MM.1S (cell line): Measurements from ENCODE around the gene SH3BP1.

Experiments
- DNase-seq: peaks from one replicate; pipeline ENCODE4 v3.0.0-alpha.2; 2015
- H2AFZ ChIP-seq: fragments of 300-600 bp; sonication (generic); 2 replicates; pipeline ENCODE4 v1.6.0; 2016; ENCODE audit warnings: antibody characterized with exemption, low read length
- H3F3A ChIP-seq: fragments of 300-600 bp; sonication (generic); 2 replicates; pipeline ENCODE4 v1.6.1; 2016; ENCODE audit warnings: mild to moderate bottlenecking, antibody characterized with exemption, low read length, moderate library complexity, mixed read lengths; ENCODE audit not compliant: insufficient read depth
- H3K27ac ChIP-seq: fragments of 300-600 bp; sonication (generic); 2 replicates; pipeline ENCODE4 v1.5.1; 2016; ENCODE audit warnings: mild to moderate bottlenecking, low read length
- H3K27me3 ChIP-seq: fragments of 300-600 bp; sonication (generic); replicated peaks from 2 replicates; pipeline ENCODE4 v1.6.0; 2016; ENCODE audit warnings: low read length; ENCODE audit not compliant: insufficient read depth
- H3K36me3 ChIP-seq: fragments of 300-600 bp; sonication (generic); replicated peaks from 2 replicates; pipeline ENCODE4 v1.6.1; 2016; ENCODE audit warnings: mild to moderate bottlenecking, low read length, mixed read lengths; ENCODE audit not compliant: insufficient read depth
- H3K4me1 ChIP-seq: fragments of 300-600 bp; sonication (generic); 2 replicates; pipeline ENCODE4 v1.6.1; 2016; ENCODE audit warnings: low read length, mixed read lengths
- H3K4me2 ChIP-seq: fragments of 300-600 bp; sonication (generic); 2 replicates; pipeline ENCODE4 v1.6.0; 2016; ENCODE audit warnings: low read depth, low read length
- H3K4me3 ChIP-seq: fragments of 300-600 bp; sonication (generic); 2 replicates; pipeline ENCODE4 v1.5.1; 2016; ENCODE audit warnings: low read length, mixed read lengths
- H3K79me2 ChIP-seq: fragments of 300-600 bp; sonication (generic); 2 replicates; pipeline ENCODE4 v1.6.1; 2016; ENCODE audit warnings: mixed run types, low read length, mixed read lengths
- H3K9ac ChIP-seq: fragments of 300-600 bp; sonication (generic); 2 replicates; pipeline ENCODE4 v1.6.1; 2016; ENCODE audit warnings: low read length, mixed read lengths
- H3K9me2 ChIP-seq: fragments of 300-600 bp; sonication (generic); replicated peaks from 2 replicates; pipeline ENCODE4 v1.6.1; 2016; ENCODE audit warnings: mild to moderate bottlenecking, low read length, mixed read lengths; ENCODE audit not compliant: insufficient read depth
- H3K9me3 ChIP-seq: fragments of 300-600 bp; sonication (generic); replicated peaks from 2 replicates; pipeline ENCODE4 v1.6.1; 2016; ENCODE audit warnings: mild to moderate bottlenecking, low read length, mixed read lengths; ENCODE audit not compliant: insufficient read depth
- H4K20me1 ChIP-seq: fragments of 300-600 bp; sonication (generic); 2 replicates; pipeline ENCODE4 v1.6.1; 2016; ENCODE audit warnings: mild to moderate bottlenecking, low read length, moderate library complexity, mixed read lengths; ENCODE audit not compliant: insufficient read depth
- CTCF ChIP-seq: fragments of 300-600 bp; sonication (generic); IDR thresholded peaks from 2 replicates; pipeline ENCODE4 v1.5.1; 2016; ENCODE audit warnings: antibody characterized with exemption, low read length, mixed read lengths
- EZH2 ChIP-seq: fragments of 300-600 bp; sonication (generic); optimal IDR thresholded peaks from 2 replicates; pipeline ENCODE3; 2017; ENCODE audit warnings: low read depth, mild to moderate bottlenecking, antibody characterized with exemption, low read length, mixed read lengths
- EZH2phosphoT487 ChIP-seq: fragments of 300-600 bp; sonication (generic); IDR thresholded peaks from 2 replicates; pipeline ENCODE4 v1.6.1; 2018; ENCODE audit warnings: antibody characterized with exemption, low read length

Gene SH3BP1

DNA sequence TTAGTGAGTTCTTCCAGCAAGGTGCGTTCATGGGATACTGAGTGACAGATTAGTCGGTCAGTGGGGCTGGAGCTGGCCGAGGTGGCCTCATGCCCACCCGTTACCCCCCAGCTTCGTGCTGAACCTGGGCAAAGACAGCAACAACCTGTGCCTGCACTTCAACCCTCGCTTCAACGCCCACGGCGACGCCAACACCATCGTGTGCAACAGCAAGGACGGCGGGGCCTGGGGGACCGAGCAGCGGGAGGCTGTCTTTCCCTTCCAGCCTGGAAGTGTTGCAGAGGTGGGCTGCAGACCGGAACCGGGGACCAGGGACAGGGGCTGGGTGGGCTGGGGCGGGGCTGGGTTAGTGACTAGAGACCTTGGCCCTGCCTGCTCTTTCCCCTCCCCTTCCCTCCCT lies 38.9 kb downstream of the SH3BP1 start:
- H3K4me3 ChIP-seq, result no peak overlapping the region
- H3K27me3 ChIP-seq, result no peaks in the 10 kb centered on the region
- TF ChIP-seq EZH2 (no peak), EZH2phosphoT487 (no peak), CTCF (no peak)
- H3K27ac ChIP-seq, result no peak overlapping the region
- H3F3A ChIP-seq, result peaks cover 32% of the 10 kb centered on the region
- H3K4me1 ChIP-seq, result peaks cover 18% of the 10 kb centered on the region
- H3K36me3 ChIP-seq, result no peaks in the 10 kb centered on the region
- peaks cover 21% of the 10 kb centered on the region for H3K79me2 ChIP-seq
- no peak overlapping the region for H2AFZ ChIP-seq
- H3K9ac ChIP-seq, result no peak overlapping the region
- no peaks in the 10 kb centered on the region for H4K20me1 ChIP-seq
- H3K9me2 ChIP-seq, result no peaks in the 10 kb centered on the region
- no peak overlapping the region for H3K4me2 ChIP-seq
- DNase-seq, result no peak
- H3K9me3 ChIP-seq, result no peaks in the 10 kb centered on the region

DNA sequence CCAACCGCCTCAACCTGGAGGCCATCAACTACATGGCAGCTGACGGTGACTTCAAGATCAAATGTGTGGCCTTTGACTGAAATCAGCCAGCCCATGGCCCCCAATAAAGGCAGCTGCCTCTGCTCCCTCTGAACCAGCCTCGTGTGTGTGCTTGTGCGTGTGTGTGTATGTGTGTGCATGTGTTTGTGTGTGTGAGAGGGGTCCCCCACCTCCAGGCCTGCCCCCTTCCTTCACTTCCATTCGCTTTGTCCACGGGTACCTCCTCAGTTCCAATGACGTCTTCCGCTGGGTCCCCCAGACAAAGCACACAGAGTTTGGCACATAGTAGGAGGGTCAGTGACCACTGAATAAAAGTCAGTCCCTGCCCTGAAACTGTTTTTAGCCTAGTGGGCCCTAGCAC lies 40.2 kb downstream of the SH3BP1 start:
- peaks cover 21% of the 10 kb centered on the region for H3K79me2 ChIP-seq
- no peak overlapping the region for H3K9ac ChIP-seq
- H3K4me1 ChIP-seq, result peaks cover 22% of the 10 kb centered on the region
- H3K27ac ChIP-seq, result no peak overlapping the region
- no peaks in the 10 kb centered on the region for H3K27me3 ChIP-seq
- H3K4me3 ChIP-seq, result no peak overlapping the region
- DNase-seq, result no peak
- no peaks in the 10 kb centered on the region for H3K36me3 ChIP-seq
- H3K4me2 ChIP-seq, result no peak overlapping the region
- TF ChIP-seq EZH2 (no peak), CTCF (no peak), EZH2phosphoT487 (no peak)
- H2AFZ ChIP-seq, result no peak overlapping the region
- no peaks in the 10 kb centered on the region for H3K9me3 ChIP-seq
- H4K20me1 ChIP-seq, result no peaks in the 10 kb centered on the region
- H3F3A ChIP-seq, result peaks cover 32% of the 10 kb centered on the region
- H3K9me2 ChIP-seq, result no peaks in the 10 kb centered on the region

GRCh38 chr22:37680191-37680851 lies 40.9 kb downstream of the SH3BP1 start:
- Histone ChIP-seq H3K27me3 (no peaks in the 10 kb centered on the region), H2AFZ (no peak overlapping the region), H3K9me2 (no peaks in the 10 kb centered on the region), H3K79me2 (peaks cover 21% of the 10 kb centered on the region), H3K36me3 (no peaks in the 10 kb centered on the region), H3K9me3 (no peaks in the 10 kb centered on the region), H4K20me1 (no peaks in the 10 kb centered on the region), H3K4me3 (no peak overlapping the region), H3K9ac (no peak overlapping the region), H3K4me1 (peaks cover 22% of the 10 kb centered on the region), H3K27ac (no peak overlapping the region), H3F3A (peaks cover 32% of the 10 kb centered on the region), H3K4me2 (no peak overlapping the region)
- DNase-seq, result no peak
- TF ChIP-seq CTCF (no peak), EZH2phosphoT487 (no peak), EZH2 (no peak)
